Activated effector memory CD4-positive, alpha-beta T cell treated with anti-CD3 and anti-CD28 coated beads, Interleukin-2, amount 50 U/mL, for 16 hours (primary cell): ENCODE data around the gene DIAPH2.
A peak's percentile ranks its signal among the peaks of the same experiment; 100 is the strongest.

Source experiments
- DNase-seq: peaks from one replicate; pipeline ENCODE4 v3.0.0-alpha.2; 2020

DIAPH2 gene

GRCh38 chrX:97522307-97522706 lies 837.7 kb downstream of the DIAPH2 start:
- DNase-seq = no peak

GRCh38 chrX:97524340-97524739 lies 839.7 kb downstream of the DIAPH2 start:
- DNase-seq = no peak

GRCh38 chrX:97524997-97525396 lies 840.4 kb downstream of the DIAPH2 start:
- no peak for DNase-seq

- DNase-seq = no peak
These were observed 841.3 kb downstream of the DIAPH2 start for GRCh38 chrX:97525981-97526380.

- no peak for DNase-seq
These were observed 843.1 kb downstream of the DIAPH2 start for GRCh38 chrX:97527725-97528124.

- no peak for DNase-seq
These were observed 845.0 kb downstream of the DIAPH2 start for GRCh38 chrX:97529536-97530200.

GRCh38 chrX:97531825-97532224 lies 847.2 kb downstream of the DIAPH2 start:
- no peak for DNase-seq

- DNase-seq = no peak
These were observed 854.1 kb downstream of the DIAPH2 start for GRCh38 chrX:97538745-97539144.

GRCh38 chrX:97539970-97540519 lies 855.4 kb downstream of the DIAPH2 start:
- no peak for DNase-seq

- no peak for DNase-seq
These were observed 863.4 kb downstream of the DIAPH2 start for GRCh38 chrX:97547877-97548578.

- no peak for DNase-seq
These were observed 867.2 kb downstream of the DIAPH2 start for GRCh38 chrX:97551821-97552220.

- no peak for DNase-seq
These were observed 869.2 kb downstream of the DIAPH2 start for GRCh38 chrX:97553833-97554232.

GRCh38 chrX:97556359-97556758 lies 871.7 kb downstream of the DIAPH2 start:
- no peak for DNase-seq

GRCh38 chrX:97563531-97564133 lies 879.0 kb downstream of the DIAPH2 start:
- peak; percentile 70 for DNase-seq

- DNase-seq = no peak
These were observed 879.9 kb downstream of the DIAPH2 start for GRCh38 chrX:97564496-97564895.

- no peak for DNase-seq
These were observed 902.5 kb downstream of the DIAPH2 start for GRCh38 chrX:97587171-97587570.

GRCh38 chrX:97594646-97595224 lies 910.1 kb downstream of the DIAPH2 start:
- no peak for DNase-seq

GRCh38 chrX:97597954-97598353 lies 913.3 kb downstream of the DIAPH2 start:
- no peak for DNase-seq

GRCh38 chrX:97602465-97603258 lies 918.0 kb downstream of the DIAPH2 start:
- DNase-seq = no peak

GRCh38 chrX:97605271-97605670 lies 920.6 kb downstream of the DIAPH2 start:
- no peak for DNase-seq

- no peak for DNase-seq
These were observed 924.7 kb downstream of the DIAPH2 start for GRCh38 chrX:97609357-97609756.

- DNase-seq = no peak
These were observed 925.3 kb downstream of the DIAPH2 start for GRCh38 chrX:97609938-97610337.
